HepG2 (cell line): Measurements from ENCODE around the gene FNDC3B. TPM values are rescaled to one million over a fixed set of nuclear protein-coding genes. Genes with fewer than 3 reads are reported as not detected.
A peak's percentile ranks its signal among the peaks of the same experiment; 100 is the strongest.

Experiments
- CREM ChIP-seq, 2 experiments: sonication (generic) in 1 of 2; formaldehyde crosslinking in 1 of 2; IDR thresholded peaks; 2 replicates each; pipeline versions ENCODE4 v1.4.0 to v1.6.1; 2016 to 2020; ENCODE audit warnings: antibody characterized with exemption in 1 of 2, mild to moderate bottlenecking in 1 of 2, missing genetic modification reagents in 1 of 2
- FLYWCH1 ChIP-seq: sonication (generic); formaldehyde crosslinking; IDR thresholded peaks from 2 replicates; pipeline ENCODE4 v1.8.1; 2023; ENCODE audit warnings: mild to moderate bottlenecking, missing genetic modification reagents
- FOXA1 ChIP-seq, 2 experiments: fragments of 450-650 bp in 1 of 2; sonication (generic) in 1 of 2; formaldehyde crosslinking in 1 of 2; IDR thresholded peaks; 2 replicates each; pipeline versions ENCODE4 v1.4.0 to v1.6.1; 2016 to 2020; ENCODE audit warnings: missing genetic modification reagents in 1 of 2
- HNF4G ChIP-seq, 2 experiments: sonication (generic) in 1 of 2; formaldehyde crosslinking in 1 of 2; IDR thresholded peaks; 2 replicates each; pipeline versions ENCODE4 v1.4.0 to v1.6.1; 2011 to 2020; ENCODE audit warnings: borderline replicate concordance in 2 of 2, low read depth in 2 of 2, mild to moderate bottlenecking in 2 of 2, low read length in 1 of 2, missing genetic modification reagents in 1 of 2, moderate library complexity in 1 of 2
- HOXA7 ChIP-seq: sonication (generic); formaldehyde crosslinking; IDR thresholded peaks from 2 replicates; pipeline ENCODE4 v1.8.1; 2022; ENCODE audit warnings: mild to moderate bottlenecking, missing genetic modification reagents, moderate library complexity
- NCOA2 ChIP-seq: sonication (generic); formaldehyde crosslinking; IDR thresholded peaks from 2 replicates; pipeline ENCODE4 v1.8.0; 2022; ENCODE audit warnings: inconsistent platforms
- NONO ChIP-seq, 2 experiments: fragments of 450-650 bp in 1 of 2; sonication (generic) in 1 of 2; formaldehyde crosslinking in 1 of 2; IDR thresholded peaks in 1 of 2; conservative IDR thresholded peaks in 1 of 2; 2 replicates each; pipeline versions ENCODE4 v1.6.1 to v1.8.0; 2017 to 2022; ENCODE audit warnings: mild to moderate bottlenecking in 1 of 2, missing genetic modification reagents in 1 of 2, moderate library complexity in 1 of 2
- NPAS2 ChIP-seq: sonication (generic); formaldehyde crosslinking; IDR thresholded peaks from 2 replicates; pipeline ENCODE4 v1.8.0; 2022; ENCODE audit warnings: mild to moderate bottlenecking, missing genetic modification reagents, borderline replicate concordance
- POLR2AphosphoS5 ChIP-seq: IDR thresholded peaks from 2 replicates; pipeline ENCODE4 v1.6.1; 2012; ENCODE audit warnings: low read depth, low read length
- SALL1 ChIP-seq: sonication (generic); formaldehyde crosslinking; IDR thresholded peaks from 2 replicates; pipeline ENCODE4 v1.8.0; 2022; ENCODE audit warnings: mild to moderate bottlenecking, missing genetic modification reagents
- SCMH1 ChIP-seq: sonication (generic); formaldehyde crosslinking; IDR thresholded peaks from 2 replicates; pipeline ENCODE4 v1.9.0; 2021; ENCODE audit warnings: missing genetic modification reagents, mild to moderate bottlenecking, borderline replicate concordance
- SP2 ChIP-seq: sonication (generic); formaldehyde crosslinking; IDR thresholded peaks from 2 replicates; pipeline ENCODE4 v1.5.1; 2020; ENCODE audit warnings: mild to moderate bottlenecking, missing genetic modification reagents
- SRSF4 ChIP-seq: fragments of 200-400 bp; formaldehyde crosslinking; IDR thresholded peaks from one replicate; pipeline ENCODE4 v1.6.1; 2018; ENCODE audit warnings: mild to moderate bottlenecking, low read depth, low read length, moderate library complexity; ENCODE audit not compliant: poor library complexity, severe bottlenecking
- ZNF253 ChIP-seq: sonication (generic); formaldehyde crosslinking; IDR thresholded peaks from 2 replicates; pipeline ENCODE4 v1.8.0; 2022; ENCODE audit warnings: mild to moderate bottlenecking, missing genetic modification reagents, borderline replicate concordance
- ZNF383 ChIP-seq: sonication (generic); formaldehyde crosslinking; IDR thresholded peaks from 2 replicates; pipeline ENCODE4 v1.4.0; 2020; ENCODE audit warnings: missing genetic modification reagents, mild to moderate bottlenecking, borderline replicate concordance
- ZNF713 ChIP-seq: sonication (generic); formaldehyde crosslinking; IDR thresholded peaks from 2 replicates; pipeline ENCODE4 v1.4.0; 2020; ENCODE audit warnings: mild to moderate bottlenecking, missing genetic modification reagents
- ZNF792 ChIP-seq: IDR thresholded peaks from 2 replicates; pipeline ENCODE4 v1.6.1; 2016
- polyA plus RNA-seq, 8 experiments: library from polyadenylated mRNA; depleted of rRNA in 3 of 8; stranded (reverse) in 7 of 8; unstranded in 1 of 8; fragments of >200 nt; fragmentation: Illumina TruSeq in 4 of 8; extraction: Trizol in 4 of 8; gene quantifications; 2 replicates each; pipeline versions ENCODE4 v1.2.1 to v1.2.3, GENCODE V29; 2011 to 2016; ENCODE audit warnings: low read depth in 4 of 8, missing spikeins in 1 of 8, mixed read lengths in 1 of 8; ENCODE audit not compliant: insufficient read depth in 1 of 8
- total RNA-seq, 5 experiments: library from RNA; depleted of rRNA; stranded (reverse); fragments of >200 nt; fragmentation: Illumina TruSeq; extraction: Trizol; gene quantifications; 2 replicates each; pipeline ENCODE4 v1.2.3, GENCODE V29; 2016; ENCODE audit warnings: low read depth in 1 of 5
- TF ChIP-seq, protein P1 (sequence below): sonication (generic); formaldehyde crosslinking; IDR thresholded peaks from 2 replicates; pipeline ENCODE4 v1.4.0; 2020; ENCODE audit warnings: missing genetic modification reagents
- TF ChIP-seq, protein P2 (sequence below): sonication (generic); formaldehyde crosslinking; IDR thresholded peaks from 2 replicates; pipeline ENCODE4 v1.5.1; 2020; ENCODE audit warnings: missing genetic modification reagents, mild to moderate bottlenecking, borderline replicate concordance
- TF ChIP-seq, protein P3 (sequence below), 2 experiments: sonication (generic) in 1 of 2; formaldehyde crosslinking in 1 of 2; IDR thresholded peaks; 2 replicates each; pipeline versions ENCODE4 v1.4.0 to v1.6.1; 2018 to 2020; ENCODE audit warnings: missing genetic modification reagents in 2 of 2, borderline replicate concordance in 1 of 2, low read depth in 1 of 2, mild to moderate bottlenecking in 1 of 2, missing biosample characterization in 1 of 2

Gene FNDC3B
- total and polyA plus RNA-seq, 2 of the 13 experiments (the other 11 are each of a cell fraction or from before 2014, with no cell fraction given) = 74.8 to 103 TPM

DNA sequence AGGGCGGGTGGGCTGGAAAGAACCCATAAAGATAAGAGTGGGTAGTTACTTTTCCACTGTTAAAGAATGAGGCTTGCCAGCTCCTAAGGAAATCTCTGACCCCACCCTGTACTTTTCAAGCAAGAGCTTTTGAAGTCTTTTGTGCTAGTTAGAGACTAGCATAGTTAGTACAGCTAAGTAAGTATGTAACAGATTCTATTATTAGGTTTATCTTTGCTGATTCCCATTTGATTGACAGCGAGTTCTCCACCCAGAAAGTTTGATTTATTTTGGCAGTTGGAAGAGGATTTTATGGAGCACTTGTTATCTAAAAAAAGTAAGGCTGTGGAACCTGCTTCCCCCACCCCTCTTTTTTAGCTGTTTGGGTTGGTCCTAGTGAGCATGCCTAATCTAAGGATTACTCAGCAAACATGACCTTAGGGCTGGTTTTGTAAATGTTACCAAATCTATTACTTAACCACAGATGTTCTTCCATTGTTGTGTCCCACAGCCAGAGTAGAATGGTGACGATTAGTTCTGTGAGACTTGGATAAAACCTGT, 57.6 kb downstream of the FNDC3B start (continued):
- TF ChIP-seq SALL1 (CRISPR knock-in tag) = peak; percentile 59; the same call in 1 of the 2 replicates
- TF ChIP-seq HOXA7 (CRISPR knock-in tag) = no peak
- TF ChIP-seq NCOA2 = peak; percentile 91
- TF ChIP-seq NONO (IDR thresholded peaks at IDR 0.05) = no peak
- peak; percentile 64; the same call in 1 of the 2 replicates for TF ChIP-seq NONO (CRISPR knock-in tag; conservative IDR thresholded peaks at IDR 0.05)
- TF ChIP-seq POLR2AphosphoS5 = 0 out of 2 replicates have a peak, but pooled peaks have one; percentile 9
- no peak for TF ChIP-seq ZNF713 (CRISPR knock-in tag)
- no peak for TF ChIP-seq NPAS2 (CRISPR knock-in tag)
- peak; percentile 86 for TF ChIP-seq HNF4G (IDR thresholded peaks at IDR 0.05; ENCODE audit: borderline replicate concordance, low read depth, low read length)
- no peak for TF ChIP-seq HNF4G (CRISPR knock-in tag; IDR thresholded peaks at IDR 0.05; ENCODE audit: borderline replicate concordance, low read depth)
- no peak for TF ChIP-seq FOXA1 (IDR thresholded peaks at IDR 0.05)
- TF ChIP-seq FOXA1 (CRISPR knock-in tag; IDR thresholded peaks at IDR 0.05) = peak; percentile 88
- TF ChIP-seq, protein P1, sequence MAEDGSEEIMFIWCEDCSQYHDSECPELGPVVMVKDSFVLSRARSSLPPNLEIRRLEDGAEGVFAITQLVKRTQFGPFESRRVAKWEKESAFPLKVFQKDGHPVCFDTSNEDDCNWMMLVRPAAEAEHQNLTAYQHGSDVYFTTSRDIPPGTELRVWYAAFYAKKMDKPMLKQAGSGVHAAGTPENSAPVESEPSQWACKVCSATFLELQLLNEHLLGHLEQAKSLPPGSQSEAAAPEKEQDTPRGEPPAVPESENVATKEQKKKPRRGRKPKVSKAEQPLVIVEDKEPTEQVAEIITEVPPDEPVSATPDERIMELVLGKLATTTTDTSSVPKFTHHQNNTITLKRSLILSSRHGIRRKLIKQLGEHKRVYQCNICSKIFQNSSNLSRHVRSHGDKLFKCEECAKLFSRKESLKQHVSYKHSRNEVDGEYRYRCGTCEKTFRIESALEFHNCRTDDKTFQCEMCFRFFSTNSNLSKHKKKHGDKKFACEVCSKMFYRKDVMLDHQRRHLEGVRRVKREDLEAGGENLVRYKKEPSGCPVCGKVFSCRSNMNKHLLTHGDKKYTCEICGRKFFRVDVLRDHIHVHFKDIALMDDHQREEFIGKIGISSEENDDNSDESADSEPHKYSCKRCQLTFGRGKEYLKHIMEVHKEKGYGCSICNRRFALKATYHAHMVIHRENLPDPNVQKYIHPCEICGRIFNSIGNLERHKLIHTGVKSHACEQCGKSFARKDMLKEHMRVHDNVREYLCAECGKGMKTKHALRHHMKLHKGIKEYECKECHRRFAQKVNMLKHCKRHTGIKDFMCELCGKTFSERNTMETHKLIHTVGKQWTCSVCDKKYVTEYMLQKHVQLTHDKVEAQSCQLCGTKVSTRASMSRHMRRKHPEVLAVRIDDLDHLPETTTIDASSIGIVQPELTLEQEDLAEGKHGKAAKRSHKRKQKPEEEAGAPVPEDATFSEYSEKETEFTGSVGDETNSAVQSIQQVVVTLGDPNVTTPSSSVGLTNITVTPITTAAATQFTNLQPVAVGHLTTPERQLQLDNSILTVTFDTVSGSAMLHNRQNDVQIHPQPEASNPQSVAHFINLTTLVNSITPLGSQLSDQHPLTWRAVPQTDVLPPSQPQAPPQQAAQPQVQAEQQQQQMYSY (CRISPR knock-in tag) = no peak
- no peak for TF ChIP-seq SRSF4
- TF ChIP-seq, protein P2, sequence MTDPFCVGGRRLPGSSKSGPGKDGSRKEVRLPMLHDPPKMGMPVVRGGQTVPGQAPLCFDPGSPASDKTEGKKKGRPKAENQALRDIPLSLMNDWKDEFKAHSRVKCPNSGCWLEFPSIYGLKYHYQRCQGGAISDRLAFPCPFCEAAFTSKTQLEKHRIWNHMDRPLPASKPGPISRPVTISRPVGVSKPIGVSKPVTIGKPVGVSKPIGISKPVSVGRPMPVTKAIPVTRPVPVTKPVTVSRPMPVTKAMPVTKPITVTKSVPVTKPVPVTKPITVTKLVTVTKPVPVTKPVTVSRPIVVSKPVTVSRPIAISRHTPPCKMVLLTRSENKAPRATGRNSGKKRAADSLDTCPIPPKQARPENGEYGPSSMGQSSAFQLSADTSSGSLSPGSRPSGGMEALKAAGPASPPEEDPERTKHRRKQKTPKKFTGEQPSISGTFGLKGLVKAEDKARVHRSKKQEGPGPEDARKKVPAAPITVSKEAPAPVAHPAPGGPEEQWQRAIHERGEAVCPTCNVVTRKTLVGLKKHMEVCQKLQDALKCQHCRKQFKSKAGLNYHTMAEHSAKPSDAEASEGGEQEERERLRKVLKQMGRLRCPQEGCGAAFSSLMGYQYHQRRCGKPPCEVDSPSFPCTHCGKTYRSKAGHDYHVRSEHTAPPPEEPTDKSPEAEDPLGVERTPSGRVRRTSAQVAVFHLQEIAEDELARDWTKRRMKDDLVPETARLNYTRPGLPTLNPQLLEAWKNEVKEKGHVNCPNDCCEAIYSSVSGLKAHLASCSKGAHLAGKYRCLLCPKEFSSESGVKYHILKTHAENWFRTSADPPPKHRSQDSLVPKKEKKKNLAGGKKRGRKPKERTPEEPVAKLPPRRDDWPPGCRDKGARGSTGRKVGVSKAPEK (CRISPR knock-in tag) = no peak
- TF ChIP-seq ZNF253 = no peak
- TF ChIP-seq, protein P3, sequence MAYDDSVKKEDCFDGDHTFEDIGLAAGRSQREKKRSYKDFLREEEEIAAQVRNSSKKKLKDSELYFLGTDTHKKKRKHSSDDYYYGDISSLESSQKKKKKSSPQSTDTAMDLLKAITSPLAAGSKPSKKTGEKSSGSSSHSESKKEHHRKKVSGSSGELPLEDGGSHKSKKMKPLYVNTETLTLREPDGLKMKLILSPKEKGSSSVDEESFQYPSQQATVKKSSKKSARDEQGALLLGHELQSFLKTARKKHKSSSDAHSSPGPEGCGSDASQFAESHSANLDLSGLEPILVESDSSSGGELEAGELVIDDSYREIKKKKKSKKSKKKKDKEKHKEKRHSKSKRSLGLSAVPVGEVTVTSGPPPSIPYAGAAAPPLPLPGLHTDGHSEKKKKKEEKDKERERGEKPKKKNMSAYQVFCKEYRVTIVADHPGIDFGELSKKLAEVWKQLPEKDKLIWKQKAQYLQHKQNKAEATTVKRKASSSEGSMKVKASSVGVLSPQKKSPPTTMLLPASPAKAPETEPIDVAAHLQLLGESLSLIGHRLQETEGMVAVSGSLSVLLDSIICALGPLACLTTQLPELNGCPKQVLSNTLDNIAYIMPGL (CRISPR knock-in tag; IDR thresholded peaks at IDR 0.05; ENCODE audit: borderline replicate concordance in 1 of 2, low read depth in 1 of 2) = no peak
- TF ChIP-seq CREM (IDR thresholded peaks at IDR 0.05) = peak; percentile 81
- TF ChIP-seq CREM (CRISPR knock-in tag; IDR thresholded peaks at IDR 0.05) = no peak
- no peak for TF ChIP-seq ZNF383 (CRISPR knock-in tag)
- TF ChIP-seq FLYWCH1 (CRISPR knock-in tag) = no peak
- TF ChIP-seq SP2 (CRISPR knock-in tag) = no peak
- no peak for TF ChIP-seq SCMH1 (CRISPR knock-in tag)
- no peak for TF ChIP-seq ZNF792 (CRISPR knock-in tag)
